IPS DF 4.7 (cell line): ENCODE measurements around the gene NLGN4X.

Experiments used
- DNase-seq: peaks from one replicate; pipeline ENCODE4 v3.0.0-alpha.2; 2013; ENCODE audit warnings: low spot score; ENCODE audit errors: extremely low read depth

The NLGN4X gene

DNA sequence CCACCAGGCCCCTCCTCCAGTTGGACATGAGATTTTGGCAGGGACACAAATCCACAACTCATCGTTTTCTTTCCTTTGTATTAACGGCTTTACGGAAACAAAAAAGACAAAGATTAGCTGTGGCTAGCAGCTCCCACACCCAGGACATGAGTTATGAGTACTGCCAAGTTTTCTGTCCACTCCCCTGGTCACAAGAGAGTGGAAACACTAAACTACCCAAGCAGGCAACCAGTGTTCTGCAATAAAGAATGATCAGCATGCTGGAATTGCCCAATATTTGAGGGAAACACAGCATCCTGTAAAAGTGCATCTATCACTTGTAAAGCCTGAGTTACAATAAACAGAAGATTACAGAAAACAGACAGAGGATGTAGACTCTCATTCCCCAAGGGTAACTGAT is 358.4 kb downstream of the NLGN4X start:
- no peak for DNase-seq

DNA sequence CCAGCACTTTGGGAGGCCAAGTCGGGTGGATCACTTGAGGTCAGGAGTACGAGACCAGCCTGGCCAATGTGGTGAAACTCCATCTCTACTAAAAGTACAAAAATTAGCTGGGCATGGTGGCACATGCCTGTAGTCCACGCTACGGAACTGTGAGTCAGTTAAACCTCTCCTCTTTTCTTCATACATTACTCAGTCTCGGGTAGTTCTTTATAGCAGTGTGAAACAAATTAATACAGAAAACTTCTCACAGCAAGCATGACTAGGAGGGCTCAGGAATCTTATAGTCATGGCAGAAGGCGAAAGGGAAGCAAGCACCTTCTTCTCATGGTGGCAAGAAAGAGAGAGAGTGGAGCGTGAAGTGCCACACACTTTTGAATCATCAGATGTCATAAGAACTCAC is 358.9 kb downstream of the NLGN4X start:
- DNase-seq, result no peak

DNA sequence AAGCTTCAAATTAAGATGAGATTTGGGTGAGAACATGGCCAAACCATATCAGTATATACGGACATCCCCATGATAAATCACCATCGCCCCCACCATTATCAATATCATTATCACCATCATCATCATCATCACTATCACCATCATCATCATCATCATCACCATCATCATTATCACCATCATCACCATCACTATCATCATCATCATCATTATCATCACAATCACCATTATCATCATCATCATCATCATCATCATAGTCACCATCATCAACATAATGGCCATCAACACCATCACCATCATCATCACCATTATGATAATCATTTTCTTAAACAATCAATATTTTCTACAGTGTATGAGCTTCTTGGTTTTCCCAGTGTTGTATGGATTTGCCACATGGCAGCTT is 360.9 kb downstream of the NLGN4X start:
- DNase-seq, result no peak

DNA sequence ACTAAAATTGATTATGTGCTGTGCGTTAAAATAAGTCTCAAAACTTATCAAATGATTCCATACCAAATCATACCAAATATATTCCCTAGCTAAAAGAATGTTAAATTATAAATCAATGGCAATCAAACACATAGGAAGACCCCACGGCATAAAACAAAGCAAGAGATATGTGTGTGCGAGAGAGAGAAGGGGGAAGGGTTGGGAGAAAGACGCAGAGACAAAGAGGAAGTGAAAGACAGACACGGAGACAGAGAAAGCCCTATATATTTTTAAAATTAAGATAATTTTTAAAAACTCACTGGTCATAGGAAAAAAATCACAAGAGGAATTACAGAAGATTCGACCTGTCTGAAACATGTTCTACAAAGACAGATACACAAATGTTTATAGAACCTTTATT is 371.4 kb downstream of the NLGN4X start:
- DNase-seq, result no peak

DNA sequence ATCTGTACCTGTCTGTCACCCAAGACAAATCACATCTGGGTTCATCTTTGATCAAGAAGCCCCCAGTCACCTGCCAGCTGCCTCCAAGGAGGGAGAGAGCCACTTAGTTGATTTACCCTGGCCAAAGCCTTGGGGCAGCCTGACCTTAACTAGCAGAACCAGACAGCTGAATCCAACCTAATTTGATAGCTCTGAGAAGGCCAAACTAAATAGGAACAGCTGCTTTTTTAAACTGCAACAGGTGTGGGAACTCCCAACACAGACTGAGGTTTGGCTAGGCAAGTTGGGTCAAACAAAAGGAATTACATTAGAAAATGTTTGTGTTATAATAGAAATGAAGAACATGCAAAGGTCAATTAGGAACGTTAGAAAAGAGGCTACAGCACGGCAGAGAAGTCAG is 375.7 kb downstream of the NLGN4X start:
- no peak for DNase-seq

DNA sequence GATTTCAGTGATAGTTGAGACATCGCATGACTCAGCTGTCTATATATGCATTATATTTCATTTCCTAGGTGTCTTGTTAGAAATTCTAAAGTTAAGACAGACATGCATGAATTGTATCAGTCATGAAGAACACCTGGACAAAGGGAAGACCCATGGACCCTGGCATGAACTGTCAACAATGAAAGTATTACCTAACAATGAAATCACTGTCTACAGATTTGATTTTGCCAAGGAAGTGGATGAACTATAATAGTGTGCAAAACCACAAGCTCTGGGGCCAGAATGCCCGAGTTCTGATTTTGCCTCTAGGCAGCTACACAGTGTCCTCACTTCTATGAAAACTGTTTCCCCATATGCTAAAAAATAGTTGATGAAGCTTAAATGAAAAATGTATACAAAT is 386.1 kb downstream of the NLGN4X start:
- no peak for DNase-seq
